HG03521 (cell line): Measurements from ENCODE around the gene PBXIP1.
"Not testable (repeated sequence)": the region's sequence is repeated elsewhere in the genome, so short reads cannot be mapped to it uniquely, and the experiment has no call there.

Experiments used
- ATAC-seq: cut with Tn5 transposase; IDR thresholded peaks from one replicate; pipeline ENCODE4 v1.9.1; 2021; ENCODE audit warnings: mild to moderate bottlenecking, moderate library complexity; ENCODE audit not compliant: unreplicated experiment

The PBXIP1 gene

GRCh38 chr1:154938604-154939399 is 17.1 kb downstream of the PBXIP1 start:
- ATAC-seq = no peak

GRCh38 chr1:154937988-154938386 is 17.9 kb downstream of the PBXIP1 start:
- ATAC-seq = no peak

- peak; percentile 57 for ATAC-seq
Measured at GRCh38 chr1:154937085-154937987, 18.6 kb downstream of the PBXIP1 start.

GRCh38 chr1:154936555-154937084 is 19.3 kb downstream of the PBXIP1 start, which contains the start of gene PMVK:
PMVK (minus strand) TSS chr1:154936719; CDS start chr1:154936685, 34 bp downstream.
- ATAC-seq = peak; percentile 75

- peak; percentile 5 for ATAC-seq
Measured at GRCh38 chr1:154935749-154936554, 19.9 kb downstream of the PBXIP1 start.

GRCh38 chr1:154934358-154934948 is 21.4 kb downstream of the PBXIP1 start:
- ATAC-seq = no peak

- ATAC-seq = no peak
Measured at GRCh38 chr1:154931940-154932487, 23.9 kb downstream of the PBXIP1 start.

GRCh38 chr1:154926201-154926600 is 29.7 kb downstream of the PBXIP1 start:
- ATAC-seq = no peak

GRCh38 chr1:154925335-154926170 is 30.3 kb downstream of the PBXIP1 start:
- no peak for ATAC-seq

- ATAC-seq = no peak
Measured at GRCh38 chr1:154923695-154924094, 32.2 kb downstream of the PBXIP1 start.

GRCh38 chr1:154913273-154913672 is 42.6 kb downstream of the PBXIP1 start:
- ATAC-seq = no peak

- ATAC-seq = no peak
Measured at GRCh38 chr1:154912755-154913154, 43.1 kb downstream of the PBXIP1 start.

GRCh38 chr1:154911691-154912550 is 44.0 kb downstream of the PBXIP1 start:
- ATAC-seq = no peak

GRCh38 chr1:154910851-154911250 is 45.0 kb downstream of the PBXIP1 start:
- ATAC-seq = no peak

GRCh38 chr1:154908937-154909336 is 47.0 kb downstream of the PBXIP1 start:
- ATAC-seq = no peak

- ATAC-seq = not testable (repeated sequence)
Measured at GRCh38 chr1:154908129-154908528, 47.8 kb downstream of the PBXIP1 start.

- no peak for ATAC-seq
Measured at GRCh38 chr1:154906621-154907081, 49.2 kb downstream of the PBXIP1 start.
